Panc1 (cell line): Measurements from ENCODE around the gene RGMA.

Experiments
- CTCF ChIP-seq: fragments of 450-650 bp; IDR thresholded peaks from 2 replicates; pipeline ENCODE4 v1.5.1; 2017; ENCODE audit warnings: mild to moderate bottlenecking
- POLR2AphosphoS5 ChIP-seq: IDR thresholded peaks from 2 replicates; pipeline ENCODE4 v1.6.1; 2012; ENCODE audit warnings: mild to moderate bottlenecking, low read depth, low read length, moderate library complexity
- REST ChIP-seq, 2 experiments: IDR thresholded peaks; 2 replicates each; pipeline ENCODE4 v1.6.1; 2011 to 2012; ENCODE audit warnings: low read depth in 2 of 2, control low read depth in 1 of 2, low read length in 1 of 2, mild to moderate bottlenecking in 1 of 2, moderate library complexity in 1 of 2; ENCODE audit not compliant: insufficient read depth in 1 of 2
- SIN3A ChIP-seq: IDR thresholded peaks from 2 replicates; pipeline ENCODE4 v1.6.1; 2012; ENCODE audit warnings: low read depth, mild to moderate bottlenecking, low read length, moderate library complexity, borderline replicate concordance; ENCODE audit not compliant: insufficient read depth
- TCF7L2 ChIP-seq: IDR thresholded peaks from 2 replicates; pipeline ENCODE4 v1.6.1; 2011; ENCODE audit warnings: mild to moderate bottlenecking, low read depth, low read length, inconsistent platforms

GRCh38 chr15:93012786-93013185 is 76.2 kb downstream of the RGMA start:
- TF ChIP-seq CTCF (no peak), SIN3A (no peak), POLR2AphosphoS5 (no peak), REST (IDR thresholded peaks at IDR 0.05; ENCODE audit: insufficient read depth in 1 of 2, low read depth in 2 of 2, low read length in 1 of 2) (no peak), TCF7L2 (no peak)
